GOT3 (cell line): ENCODE results near the gene OSBPL1A.

Experiments
- DNase-seq: peaks from one replicate; lab custom pipeline; 2025; ENCODE audit warnings: mixed read lengths; lab: John Stamatoyannopoulos, UW

The OSBPL1A gene

GRCh38 chr18:24341361-24341760 lies 56.3 kb downstream of the OSBPL1A start:
- DNase-seq = no peak

- DNase-seq = no peak
Observed at GRCh38 chr18:24333084-24333483, 64.5 kb downstream of the OSBPL1A start.

- no peak for DNase-seq
Observed at GRCh38 chr18:24326211-24326610, 71.4 kb downstream of the OSBPL1A start.

GRCh38 chr18:24322584-24323136 lies 75.0 kb downstream of the OSBPL1A start:
- no peak for DNase-seq

GRCh38 chr18:24321071-24321470 lies 76.6 kb downstream of the OSBPL1A start:
- DNase-seq = no peak

GRCh38 chr18:24319757-24320156 lies 77.9 kb downstream of the OSBPL1A start:
- no peak for DNase-seq

GRCh38 chr18:24317370-24317769 lies 80.3 kb downstream of the OSBPL1A start:
- no peak for DNase-seq

GRCh38 chr18:24315170-24315569 lies 82.5 kb downstream of the OSBPL1A start:
- no peak for DNase-seq

- DNase-seq = no peak
Observed at GRCh38 chr18:24306201-24306600, 91.4 kb downstream of the OSBPL1A start.

GRCh38 chr18:24300703-24301102 lies 96.9 kb downstream of the OSBPL1A start:
- no peak for DNase-seq

GRCh38 chr18:24296276-24296675 lies 101.3 kb downstream of the OSBPL1A start:
- no peak for DNase-seq

GRCh38 chr18:24293254-24293653 lies 104.4 kb downstream of the OSBPL1A start:
- no peak for DNase-seq

GRCh38 chr18:24278591-24278990 lies 119.0 kb downstream of the OSBPL1A start:
- DNase-seq = no peak

- DNase-seq = no peak
Observed at GRCh38 chr18:24277516-24278195, 120.0 kb downstream of the OSBPL1A start.

- DNase-seq = no peak
Observed at GRCh38 chr18:24276994-24277393, 120.6 kb downstream of the OSBPL1A start.

- DNase-seq = no peak
Observed at GRCh38 chr18:24274837-24275236, 122.8 kb downstream of the OSBPL1A start.

- DNase-seq = no peak
Observed at GRCh38 chr18:24273596-24273995, 124.0 kb downstream of the OSBPL1A start.

- DNase-seq = no peak
Observed at GRCh38 chr18:24272229-24272525, 125.4 kb downstream of the OSBPL1A start.

- peak; percentile 17 for DNase-seq
Observed at GRCh38 chr18:24271381-24272228, 126.0 kb downstream of the OSBPL1A start.

- no peak for DNase-seq
Observed at GRCh38 chr18:24270937-24271380, 126.7 kb downstream of the OSBPL1A start.

GRCh38 chr18:24270358-24270936 lies 127.2 kb downstream of the OSBPL1A start:
- DNase-seq = no peak

- no peak for DNase-seq
Observed at GRCh38 chr18:24268784-24269550, 128.7 kb downstream of the OSBPL1A start.
